HEK293 (cell line): Measurements from ENCODE around the gene PPM1F.

Experiments
- CTCF ChIP-seq: fragments of 450-650 bp; formaldehyde crosslinking; IDR thresholded peaks from 2 replicates; pipeline ENCODE4 v1.5.1; 2016; ENCODE audit warnings: missing biosample characterization, missing genetic modification characterization
- MYNN ChIP-seq: fragments of 450-650 bp; formaldehyde crosslinking; IDR thresholded peaks from 2 replicates; pipeline ENCODE4 v1.5.1; 2016; ENCODE audit warnings: missing biosample characterization, missing genetic modification characterization, borderline replicate concordance
- ZNF114 ChIP-seq: fragments of 450-650 bp; formaldehyde crosslinking; IDR thresholded peaks from 2 replicates; pipeline ENCODE4 v1.5.0; 2017; ENCODE audit warnings: missing biosample characterization, missing genetic modification characterization
- ZNF776 ChIP-seq: fragments of 450-650 bp; formaldehyde crosslinking; IDR thresholded peaks from 2 replicates; pipeline ENCODE4 v1.5.0; 2017; ENCODE audit warnings: missing biosample characterization, missing genetic modification characterization, borderline replicate concordance
- TF ChIP-seq, protein P1 (sequence below): fragments of 450-650 bp; formaldehyde crosslinking; IDR thresholded peaks from 2 replicates; pipeline ENCODE4 v1.5.1; 2016; ENCODE audit warnings: missing biosample characterization, missing genetic modification characterization
- TF ChIP-seq, protein P2 (sequence below): fragments of 450-650 bp; formaldehyde crosslinking; IDR thresholded peaks from 2 replicates; pipeline ENCODE4 v1.5.1; 2016; ENCODE audit warnings: missing biosample characterization, missing genetic modification characterization
- TF ChIP-seq, protein P3 (sequence below): fragments of 450-650 bp; formaldehyde crosslinking; conservative IDR thresholded peaks from 2 replicates; pipeline ENCODE4 v1.5.1; 2016; ENCODE audit warnings: low read depth, missing biosample characterization, missing genetic modification characterization

DNA sequence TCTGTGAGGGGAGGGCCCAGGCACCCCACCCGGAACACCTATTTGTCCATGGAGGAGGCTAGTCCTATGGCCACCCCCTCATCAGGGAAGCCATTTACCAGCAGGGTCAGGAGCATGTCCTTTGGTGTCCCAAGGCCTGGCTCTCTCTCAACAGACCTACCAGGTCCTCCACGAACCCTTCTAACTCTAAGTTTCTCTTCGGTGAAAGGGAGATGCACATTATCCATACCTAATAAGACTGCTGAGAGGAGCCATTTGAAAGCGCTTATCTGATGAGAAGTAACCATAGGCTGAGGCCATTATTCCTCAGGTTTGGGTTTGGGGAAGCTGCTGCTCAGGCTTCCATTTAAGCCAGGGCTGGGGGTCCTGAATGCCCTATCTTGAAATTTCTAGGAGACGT is 39.1 kb upstream of the PPM1F start:
- TF ChIP-seq, protein P1, sequence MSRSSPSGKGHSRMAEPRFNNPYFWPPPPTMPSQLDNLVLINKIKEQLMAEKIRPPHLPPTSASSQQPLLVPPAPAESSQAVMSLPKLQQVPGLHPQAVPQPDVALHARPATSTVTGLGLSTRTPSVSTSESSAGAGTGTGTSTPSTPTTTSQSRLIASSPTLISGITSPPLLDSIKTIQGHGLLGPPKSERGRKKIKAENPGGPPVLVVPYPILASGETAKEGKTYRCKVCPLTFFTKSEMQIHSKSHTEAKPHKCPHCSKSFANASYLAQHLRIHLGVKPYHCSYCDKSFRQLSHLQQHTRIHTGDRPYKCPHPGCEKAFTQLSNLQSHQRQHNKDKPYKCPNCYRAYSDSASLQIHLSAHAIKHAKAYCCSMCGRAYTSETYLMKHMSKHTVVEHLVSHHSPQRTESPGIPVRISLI (tag by site-specific recombination) = no peak
- no peak for TF ChIP-seq ZNF776
- TF ChIP-seq MYNN (tag by site-specific recombination) = no peak
- no peak for TF ChIP-seq CTCF (tag by site-specific recombination)
- TF ChIP-seq, protein P2, sequence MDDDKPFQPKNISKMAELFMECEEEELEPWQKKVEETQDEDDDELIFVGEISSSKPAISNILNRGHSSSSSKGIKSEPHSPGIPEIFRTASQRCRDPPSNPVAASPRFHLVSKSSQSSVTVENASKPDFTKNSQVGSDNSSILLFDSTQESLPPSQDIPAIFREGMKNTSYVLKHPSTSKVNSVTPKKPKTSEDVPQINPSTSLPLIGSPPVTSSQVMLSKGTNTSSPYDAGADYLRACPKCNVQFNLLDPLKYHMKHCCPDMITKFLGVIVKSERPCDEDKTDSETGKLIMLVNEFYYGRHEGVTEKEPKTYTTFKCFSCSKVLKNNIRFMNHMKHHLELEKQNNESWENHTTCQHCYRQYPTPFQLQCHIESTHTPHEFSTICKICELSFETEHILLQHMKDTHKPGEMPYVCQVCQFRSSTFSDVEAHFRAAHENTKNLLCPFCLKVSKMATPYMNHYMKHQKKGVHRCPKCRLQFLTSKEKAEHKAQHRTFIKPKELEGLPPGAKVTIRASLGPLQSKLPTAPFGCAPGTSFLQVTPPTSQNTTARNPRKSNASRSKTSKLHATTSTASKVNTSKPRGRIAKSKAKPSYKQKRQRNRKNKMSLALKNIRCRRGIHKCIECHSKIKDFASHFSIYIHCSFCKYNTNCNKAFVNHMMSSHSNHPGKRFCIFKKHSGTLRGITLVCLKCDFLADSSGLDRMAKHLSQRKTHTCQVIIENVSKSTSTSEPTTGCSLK (tag by site-specific recombination) = no peak
- TF ChIP-seq, protein P3, sequence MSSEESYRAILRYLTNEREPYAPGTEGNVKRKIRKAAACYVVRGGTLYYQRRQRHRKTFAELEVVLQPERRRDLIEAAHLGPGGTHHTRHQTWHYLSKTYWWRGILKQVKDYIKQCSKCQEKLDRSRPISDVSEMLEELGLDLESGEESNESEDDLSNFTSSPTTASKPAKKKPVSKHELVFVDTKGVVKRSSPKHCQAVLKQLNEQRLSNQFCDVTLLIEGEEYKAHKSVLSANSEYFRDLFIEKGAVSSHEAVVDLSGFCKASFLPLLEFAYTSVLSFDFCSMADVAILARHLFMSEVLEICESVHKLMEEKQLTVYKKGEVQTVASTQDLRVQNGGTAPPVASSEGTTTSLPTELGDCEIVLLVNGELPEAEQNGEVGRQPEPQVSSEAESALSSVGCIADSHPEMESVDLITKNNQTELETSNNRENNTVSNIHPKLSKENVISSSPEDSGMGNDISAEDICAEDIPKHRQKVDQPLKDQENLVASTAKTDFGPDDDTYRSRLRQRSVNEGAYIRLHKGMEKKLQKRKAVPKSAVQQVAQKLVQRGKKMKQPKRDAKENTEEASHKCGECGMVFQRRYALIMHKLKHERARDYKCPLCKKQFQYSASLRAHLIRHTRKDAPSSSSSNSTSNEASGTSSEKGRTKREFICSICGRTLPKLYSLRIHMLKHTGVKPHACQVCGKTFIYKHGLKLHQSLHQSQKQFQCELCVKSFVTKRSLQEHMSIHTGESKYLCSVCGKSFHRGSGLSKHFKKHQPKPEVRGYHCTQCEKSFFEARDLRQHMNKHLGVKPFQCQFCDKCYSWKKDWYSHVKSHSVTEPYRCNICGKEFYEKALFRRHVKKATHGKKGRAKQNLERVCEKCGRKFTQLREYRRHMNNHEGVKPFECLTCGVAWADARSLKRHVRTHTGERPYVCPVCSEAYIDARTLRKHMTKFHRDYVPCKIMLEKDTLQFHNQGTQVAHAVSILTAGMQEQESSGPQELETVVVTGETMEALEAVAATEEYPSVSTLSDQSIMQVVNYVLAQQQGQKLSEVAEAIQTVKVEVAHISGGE (tag by site-specific recombination) = no peak
- TF ChIP-seq ZNF114 (tag by site-specific recombination) = no peak
